GM21423 (cell line): ENCODE data around the gene PTPRD.

Source experiments
- ATAC-seq: cut with Tn5 transposase; IDR thresholded peaks from one replicate; pipeline ENCODE4 v1.9.1; 2021; ENCODE audit warnings: mild to moderate bottlenecking, moderate library complexity; ENCODE audit not compliant: unreplicated experiment

The PTPRD gene

DNA sequence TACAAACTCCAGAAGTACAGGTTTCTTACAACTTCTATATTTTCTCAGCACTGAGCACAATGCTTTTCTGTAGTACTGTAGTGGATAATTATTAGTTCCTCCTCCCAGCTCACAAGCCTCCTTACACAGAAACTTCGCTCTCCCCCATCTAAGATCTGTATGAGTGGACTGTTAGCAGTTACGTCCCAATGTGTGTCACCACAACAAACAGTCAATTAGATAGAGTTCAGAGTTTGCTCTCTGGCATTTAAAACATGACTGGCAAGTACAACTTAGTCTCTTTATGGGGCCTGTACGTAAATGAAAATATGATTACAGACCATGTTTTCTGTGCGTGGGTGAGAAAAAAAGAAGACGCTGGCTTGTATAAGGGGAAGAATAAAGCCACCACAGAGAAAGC is 2181.9 kb downstream of the PTPRD start:
- no peak for ATAC-seq

- peak; percentile 61 for ATAC-seq
Measured at GRCh38 chr9:8429768-8430167, 2183.0 kb downstream of the PTPRD start.

GRCh38 chr9:8429157-8429556 is 2183.6 kb downstream of the PTPRD start:
- no peak for ATAC-seq

DNA sequence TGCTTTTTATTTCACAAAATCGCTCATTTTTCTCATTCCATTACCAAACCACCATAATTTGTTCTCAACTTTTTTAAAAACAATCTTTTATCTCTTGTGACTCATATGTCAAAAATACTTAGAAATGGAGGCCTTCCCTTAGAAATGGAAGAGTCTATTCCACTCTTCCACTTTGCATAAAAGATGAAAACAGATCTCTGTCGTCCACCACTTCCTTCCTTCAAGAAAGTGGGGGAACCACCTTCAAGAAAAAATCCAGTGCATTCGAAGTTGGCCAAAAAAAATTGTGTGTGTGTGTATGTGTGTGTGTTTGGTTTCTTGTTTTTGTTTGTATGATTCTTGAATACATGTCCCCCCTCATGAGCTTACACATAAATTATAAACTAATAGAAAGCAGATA is 2184.4 kb downstream of the PTPRD start:
- no peak for ATAC-seq

- no peak for ATAC-seq
Measured at GRCh38 chr9:8424786-8425410, 2187.9 kb downstream of the PTPRD start.

- no peak for ATAC-seq
Measured at GRCh38 chr9:8420416-8420815, 2192.4 kb downstream of the PTPRD start.

DNA sequence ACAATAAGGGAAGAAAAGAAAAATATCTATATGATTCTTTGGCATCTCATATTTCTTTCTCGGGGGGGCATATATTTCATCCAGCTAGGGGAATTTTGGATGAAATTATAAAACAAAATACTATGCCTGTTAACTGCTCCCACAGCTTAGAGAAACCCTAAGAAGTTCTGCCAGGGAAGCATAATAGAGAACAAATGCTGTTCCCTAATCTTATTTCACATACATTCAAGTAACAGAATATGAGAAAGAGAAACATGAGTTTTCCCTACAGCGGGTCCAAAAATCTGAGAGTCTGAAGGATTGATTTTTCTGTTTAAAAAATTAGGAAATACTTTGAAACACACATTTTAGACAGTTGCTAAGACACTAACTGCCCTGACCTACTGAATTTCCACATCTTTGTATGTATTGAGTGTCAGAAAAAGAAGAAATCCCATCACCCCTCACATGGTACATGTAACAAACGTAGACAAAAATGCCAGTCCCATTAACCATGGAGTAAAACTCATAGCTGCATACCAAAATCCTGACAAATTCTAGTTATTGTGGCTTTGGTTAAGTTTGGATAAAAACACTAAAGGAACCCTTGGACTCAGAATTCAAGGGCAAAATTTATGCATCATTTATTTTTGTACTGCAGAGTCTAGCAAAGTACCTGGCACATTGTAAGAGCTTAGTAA is 2193.1 kb downstream of the PTPRD start:
- ATAC-seq, result no peak

GRCh38 chr9:8417341-8417740 is 2195.5 kb downstream of the PTPRD start:
- no peak for ATAC-seq

- ATAC-seq, result no peak
Measured at GRCh38 chr9:8412327-8412726, 2200.5 kb downstream of the PTPRD start.

GRCh38 chr9:8408575-8409190 is 2204.1 kb downstream of the PTPRD start:
- no peak for ATAC-seq

- no peak for ATAC-seq
Measured at GRCh38 chr9:8401961-8402705, 2210.7 kb downstream of the PTPRD start.

- no peak for ATAC-seq
Measured at GRCh38 chr9:8400378-8400777, 2212.4 kb downstream of the PTPRD start.

- ATAC-seq, result no peak
Measured at GRCh38 chr9:8395022-8395421, 2217.8 kb downstream of the PTPRD start.

- no peak for ATAC-seq
Measured at GRCh38 chr9:8394341-8394740, 2218.5 kb downstream of the PTPRD start.

DNA sequence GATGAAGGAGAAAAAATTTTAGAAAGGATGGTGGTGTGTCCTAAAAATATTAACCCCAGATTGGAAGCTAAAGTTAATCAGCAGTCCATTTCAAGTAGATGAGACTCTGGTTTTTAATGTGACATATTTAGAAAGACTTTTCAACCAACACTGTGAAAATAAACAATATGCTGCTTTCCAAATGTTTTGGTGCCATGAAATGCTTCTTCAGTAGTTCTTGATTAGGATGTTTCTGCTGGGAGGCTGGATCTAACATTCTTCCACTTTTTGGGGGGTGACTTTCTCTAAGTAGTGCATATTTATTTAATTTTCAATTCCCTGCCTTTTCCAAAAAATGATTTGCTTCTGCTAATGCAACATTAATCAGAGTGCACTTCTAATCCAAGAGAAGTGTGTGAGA is 2219.9 kb downstream of the PTPRD start:
- ATAC-seq, result no peak

DNA sequence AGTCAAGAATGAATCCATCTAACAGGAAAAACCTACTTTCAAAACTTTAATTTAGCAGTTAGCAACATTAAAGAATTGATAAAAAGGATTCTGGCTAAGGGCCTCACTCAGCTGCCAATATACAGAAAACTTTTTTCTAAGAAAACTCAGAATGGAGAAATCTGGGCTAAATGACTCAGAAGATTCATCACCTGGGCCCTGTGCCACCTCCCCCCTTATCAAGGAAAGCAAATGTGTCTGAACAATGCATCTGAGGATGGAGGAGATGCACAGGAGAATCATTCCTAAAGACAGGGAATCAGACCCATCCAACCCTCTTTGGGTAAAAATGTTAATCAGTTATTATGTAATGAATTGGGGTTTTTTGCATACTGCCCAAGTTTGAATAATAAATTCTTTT is 2221.2 kb downstream of the PTPRD start:
- ATAC-seq, result no peak

DNA sequence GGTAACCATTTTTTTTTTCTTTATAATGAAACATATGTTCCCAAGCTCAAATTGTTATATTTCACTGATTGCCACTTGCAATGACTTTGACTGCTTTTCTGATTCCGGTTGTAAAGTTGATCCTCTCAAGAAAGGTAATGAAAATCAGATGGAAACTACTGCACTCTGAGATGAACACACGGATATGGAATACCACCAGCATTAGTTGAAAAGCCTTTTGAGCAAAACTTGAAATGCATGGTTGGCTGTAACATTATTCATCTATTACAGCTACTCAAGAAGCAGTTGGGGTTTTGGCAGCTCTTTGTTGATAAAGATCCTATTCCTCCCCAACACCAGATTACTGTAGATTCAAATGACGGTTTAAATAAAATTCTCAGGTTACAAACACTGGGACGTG is 2221.7 kb downstream of the PTPRD start:
- ATAC-seq, result no peak

DNA sequence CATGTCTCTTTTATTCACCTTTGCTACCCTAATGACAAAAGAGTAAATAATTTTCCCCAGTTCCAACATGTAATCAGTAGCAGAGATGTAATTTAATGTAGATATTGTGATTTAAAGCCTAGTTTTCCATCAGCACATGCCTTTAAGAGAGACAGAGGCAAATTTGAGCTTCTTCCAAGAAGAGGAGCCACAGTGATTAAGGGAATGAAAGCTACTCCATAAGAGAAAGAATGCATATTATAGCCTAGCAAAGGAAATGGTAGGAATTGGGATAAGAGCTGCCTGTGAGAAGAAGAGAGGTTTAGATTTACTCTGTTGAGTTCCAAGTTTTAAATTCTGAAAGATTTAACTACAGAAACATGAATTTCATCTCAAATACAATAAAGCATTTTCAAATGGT is 2222.2 kb downstream of the PTPRD start:
- ATAC-seq, result no peak

- no peak for ATAC-seq
Measured at GRCh38 chr9:8389531-8389930, 2223.3 kb downstream of the PTPRD start.

- ATAC-seq, result no peak
Measured at GRCh38 chr9:8388132-8388531, 2224.7 kb downstream of the PTPRD start.

DNA sequence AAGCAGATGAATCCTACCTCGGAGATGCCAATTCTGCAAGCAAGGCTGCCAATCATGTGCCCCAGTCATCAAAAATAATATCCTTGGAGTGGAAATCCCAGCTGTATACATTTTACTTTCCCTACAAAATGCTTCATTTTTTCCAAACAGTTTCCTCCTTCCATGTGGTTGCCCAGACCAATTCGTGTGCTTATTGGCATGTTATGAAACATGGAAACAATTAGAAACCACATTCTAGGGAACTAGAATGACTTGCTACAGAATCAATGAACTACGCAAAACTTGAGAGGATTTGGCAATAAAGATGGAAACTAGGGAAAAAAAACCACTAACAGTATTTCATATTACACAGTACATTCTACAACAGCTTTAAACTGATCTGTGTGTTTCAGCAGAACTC is 2228.7 kb downstream of the PTPRD start:
- ATAC-seq, result no peak
